ENCODE measurements around the gene IPCEF1.

- TF ChIP-seq POLR2AphosphoS5 (IDR thresholded peaks at IDR 0.05) (no peak), CTCF (IDR thresholded peaks at IDR 0.05) (no peak), EP300 (IDR thresholded peaks at IDR 0.05; ENCODE audit: low read depth) (no peak)
Measured at GRCh38 chr6:154261688-154262397, 94.8 kb downstream of the IPCEF1 start.

Measured in transverse colon (tissue), 4 donors.